SU-DHL-6 (cell line): ENCODE measurements around the gene PTH1R.

Experiments
- H2AFZ ChIP-seq: fragments of 200-600 bp; sonication (generic); 2 replicates; pipeline ENCODE4 v1.6.1; 2014; ENCODE audit warnings: low read depth, mild to moderate bottlenecking, moderate library complexity, mixed read lengths, antibody characterized with exemption, low read length; ENCODE audit not compliant: severe bottlenecking
- H3F3A ChIP-seq: fragments of 200-600 bp; shearing (Covaris generic); 2 replicates; pipeline ENCODE4 v1.6.0; 2016; ENCODE audit warnings: antibody characterized with exemption, mild to moderate bottlenecking; ENCODE audit not compliant: insufficient read depth
- H3K27ac ChIP-seq: fragments of 200-600 bp; sonication (generic); 2 replicates; pipeline ENCODE4 v1.5.1; 2016; ENCODE audit warnings: low read depth, mild to moderate bottlenecking, low read length, moderate library complexity, mixed read lengths
- H3K27me3 ChIP-seq: fragments of 200-600 bp; sonication (generic), shearing (Covaris generic); 2 replicates; pipeline ENCODE4 v1.6.0; 2014; ENCODE audit warnings: mild to moderate bottlenecking, low read length
- H3K36me3 ChIP-seq: fragments of 200-600 bp; sonication (generic); 2 replicates; pipeline ENCODE4 v1.6.1; 2014; ENCODE audit warnings: mild to moderate bottlenecking, low read length, mixed read lengths
- H3K4me2 ChIP-seq: fragments of 300-600, 200-600 bp; shearing (Covaris generic), sonication (generic); 2 replicates; pipeline ENCODE4 v1.6.0; 2014; ENCODE audit warnings: low read length, low read depth, mild to moderate bottlenecking; ENCODE audit not compliant: poor library complexity, severe bottlenecking
- H3K4me3 ChIP-seq: fragments of 200-600 bp; sonication (generic); 2 replicates; pipeline ENCODE4 v1.5.1; 2014; ENCODE audit warnings: antibody characterized with exemption, low read length, mild to moderate bottlenecking, mixed read lengths; ENCODE audit not compliant: insufficient read depth, poor library complexity, severe bottlenecking
- H3K79me2 ChIP-seq: fragments of 200-600 bp; sonication (generic); 2 replicates; pipeline ENCODE4 v1.6.1; 2014; ENCODE audit warnings: mild to moderate bottlenecking, low read length, moderate library complexity; ENCODE audit not compliant: insufficient read depth
- H3K9ac ChIP-seq: fragments of 200-600 bp; sonication (generic); 2 replicates; pipeline ENCODE4 v1.7.0; 2014; ENCODE audit warnings: mild to moderate bottlenecking, low read length
- H3K9me2 ChIP-seq: fragments of 200-600 bp; sonication (generic); replicated peaks from 2 replicates; pipeline ENCODE4 v1.6.1; 2014; ENCODE audit warnings: low read length; ENCODE audit not compliant: insufficient read depth
- H3K9me3 ChIP-seq: fragments of 200-600 bp; sonication (generic); 2 replicates; pipeline ENCODE4 v1.6.1; 2014; ENCODE audit warnings: low read length, mixed read lengths; ENCODE audit not compliant: insufficient read depth
- H4K20me1 ChIP-seq: fragments of 200-600 bp; sonication (generic); 2 replicates; pipeline ENCODE4 v1.6.1; 2014; ENCODE audit warnings: low read depth, mild to moderate bottlenecking, antibody characterized with exemption, low read length, moderate library complexity, mixed read lengths
- CTCF ChIP-seq: fragments of 200-600 bp; sonication (generic); IDR thresholded peaks from one replicate; pipeline ENCODE4 v1.5.1; 2017; ENCODE audit warnings: antibody characterized with exemption, mild to moderate bottlenecking, low read length, moderate library complexity; ENCODE audit not compliant: insufficient read depth, poor library complexity, severe bottlenecking
- EZH2phosphoT487 ChIP-seq: fragments of 200-600 bp; sonication (generic), shearing (Covaris generic); conservative IDR thresholded peaks from 2 replicates; pipeline ENCODE4 v1.6.1; 2018; ENCODE audit warnings: mild to moderate bottlenecking, antibody characterized with exemption, low read length, moderate library complexity, mixed read lengths

The PTH1R gene

DNA sequence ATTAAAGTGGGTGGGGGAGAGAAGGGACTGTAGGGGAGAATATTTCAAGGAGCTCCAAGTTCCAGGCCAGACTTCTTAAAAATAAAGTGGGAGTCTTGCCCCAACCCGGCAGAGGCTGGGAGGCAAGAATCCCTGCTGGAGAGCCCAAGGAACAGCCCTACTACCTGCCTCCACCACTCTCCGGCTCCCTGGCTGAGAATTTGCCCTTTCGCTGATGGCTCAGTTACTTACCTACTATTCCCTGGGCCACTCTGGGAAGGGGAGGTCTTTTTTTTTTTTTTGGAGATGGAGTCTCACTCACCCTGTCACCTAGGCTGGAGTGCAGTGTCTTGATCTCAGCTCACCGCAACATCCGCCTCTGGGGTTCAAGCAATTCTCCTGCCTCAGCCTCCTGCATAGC is 29.8 kb upstream of the PTH1R start:
- H3K79me2 ChIP-seq = no peaks in the 10 kb centered on the region
- no peaks in the 10 kb centered on the region for H3K9me3 ChIP-seq
- no peak for TF ChIP-seq CTCF
- TF ChIP-seq EZH2phosphoT487 = no peak
- H2AFZ ChIP-seq = no peak overlapping the region
- H3K4me3 ChIP-seq = no peak overlapping the region
- no peak overlapping the region for H3K4me2 ChIP-seq
- H3F3A ChIP-seq = no peaks in the 10 kb centered on the region
- H3K9me2 ChIP-seq = no peaks in the 10 kb centered on the region
- no peak overlapping the region for H3K9ac ChIP-seq
- no peaks in the 10 kb centered on the region for H3K27me3 ChIP-seq
- H3K27ac ChIP-seq = no peak overlapping the region
- no peaks in the 10 kb centered on the region for H4K20me1 ChIP-seq
- no peaks in the 10 kb centered on the region for H3K36me3 ChIP-seq

- Histone ChIP-seq H3K9me3 (no peaks in the 10 kb centered on the region), H3K27me3 (no peaks in the 10 kb centered on the region), H2AFZ (no peak overlapping the region), H3K9me2 (no peaks in the 10 kb centered on the region), H3K79me2 (no peaks in the 10 kb centered on the region), H3K36me3 (no peaks in the 10 kb centered on the region), H3K27ac (no peak overlapping the region), H3K4me2 (no peak overlapping the region), H3K4me3 (no peak overlapping the region), H3K9ac (no peak overlapping the region), H3F3A (no peaks in the 10 kb centered on the region), H4K20me1 (no peaks in the 10 kb centered on the region)
- no peak for TF ChIP-seq EZH2phosphoT487
- TF ChIP-seq CTCF = peak; percentile 32
Observed at GRCh38 chr3:46848271-46849044, 29.1 kb upstream of the PTH1R start.

DNA sequence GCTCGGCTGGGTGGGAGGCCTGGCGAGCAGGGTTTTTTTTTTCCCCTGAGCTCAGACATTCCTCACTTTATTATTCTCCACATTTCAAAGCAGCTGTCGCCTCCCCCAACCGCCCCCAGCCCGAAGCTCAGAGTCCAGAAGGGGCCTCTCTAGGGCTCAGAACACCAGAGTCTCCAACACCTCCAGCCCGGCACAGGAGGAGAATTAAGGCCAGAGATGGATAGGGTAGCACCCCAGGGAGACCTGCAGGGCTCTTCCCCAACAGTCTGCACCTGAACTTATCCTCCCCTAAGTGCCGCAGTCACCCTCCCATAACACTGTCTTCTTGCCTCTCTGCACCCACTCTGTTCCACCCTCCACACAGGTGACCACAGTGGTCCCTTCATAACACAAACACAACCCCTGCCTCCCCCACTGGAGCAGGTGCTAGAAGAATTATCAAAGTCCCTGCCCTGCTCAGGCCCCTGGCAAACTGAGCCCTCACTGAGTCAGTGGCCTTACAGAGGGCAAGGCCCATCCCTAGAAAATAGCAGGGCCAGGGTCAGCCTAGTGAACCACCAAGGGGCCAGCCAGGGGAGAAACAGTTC is 28.4 kb upstream of the PTH1R start:
- no peaks in the 10 kb centered on the region for H3K36me3 ChIP-seq
- no peaks in the 10 kb centered on the region for H3K9me2 ChIP-seq
- no peaks in the 10 kb centered on the region for H3K9me3 ChIP-seq
- H4K20me1 ChIP-seq = no peaks in the 10 kb centered on the region
- H2AFZ ChIP-seq = no peak overlapping the region
- H3K27ac ChIP-seq = no peak overlapping the region
- no peak overlapping the region for H3K9ac ChIP-seq
- no peaks in the 10 kb centered on the region for H3F3A ChIP-seq
- no peaks in the 10 kb centered on the region for H3K27me3 ChIP-seq
- TF ChIP-seq EZH2phosphoT487 (no peak), CTCF (no peak)
- no peak overlapping the region for H3K4me3 ChIP-seq
- H3K79me2 ChIP-seq = no peaks in the 10 kb centered on the region
- no peak overlapping the region for H3K4me2 ChIP-seq
